Activated T-cell treated with anti-CD3 and anti-CD28 coated beads, Interleukin-2, amount 50 U/mL, for 48 hours (primary cell): Measurements from ENCODE around the gene FRMD5.
"Not testable (repeated sequence)": the region's sequence is repeated elsewhere in the genome, so short reads cannot be mapped to it uniquely, and the experiment has no call there.

ENCODE experiments used
- DNase-seq, 2 experiments: peaks; one replicate each; pipeline ENCODE4 v3.0.0-alpha.2; 2020

The FRMD5 gene

DNA sequence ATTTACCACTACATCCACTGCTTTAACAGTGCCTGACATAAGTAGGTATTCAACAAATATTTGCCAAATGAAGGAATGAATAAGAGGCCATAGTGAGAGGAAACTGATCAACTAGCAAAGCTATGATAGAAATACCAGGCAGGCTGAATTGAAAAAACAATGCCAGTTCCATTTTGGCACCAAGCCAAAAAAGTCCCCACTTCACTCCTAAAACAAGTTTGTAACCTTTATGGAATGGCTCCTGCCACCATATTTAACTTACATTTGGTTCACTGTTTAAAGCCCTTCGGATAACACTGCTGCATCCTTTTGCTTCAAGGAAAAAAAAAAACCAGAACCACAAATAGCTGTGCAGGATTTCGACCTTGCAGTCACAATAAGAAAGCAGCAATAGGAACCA lies 166.1 kb downstream of the FRMD5 start:
- no peak for DNase-seq

DNA sequence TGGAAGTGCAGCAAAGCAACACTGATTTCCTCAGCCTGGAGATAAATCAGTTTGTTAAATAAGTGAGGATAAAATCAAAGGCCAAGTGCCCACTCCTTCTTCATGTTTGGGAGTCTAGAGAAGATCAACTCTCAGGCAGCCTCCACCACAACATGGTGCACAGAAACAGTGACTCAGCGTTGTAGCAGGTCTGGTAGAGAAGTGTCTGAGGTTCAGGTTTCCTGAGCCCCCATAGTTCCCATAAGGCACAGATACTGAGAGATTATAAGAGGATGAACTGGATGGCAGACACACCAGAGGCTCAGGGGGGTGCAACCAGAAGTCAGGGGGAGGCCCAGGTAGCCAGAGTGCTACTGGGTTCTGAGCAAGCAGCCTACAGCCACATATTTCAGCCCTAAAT lies 166.7 kb downstream of the FRMD5 start:
- peak; percentile 19 to 20 for DNase-seq

DNA sequence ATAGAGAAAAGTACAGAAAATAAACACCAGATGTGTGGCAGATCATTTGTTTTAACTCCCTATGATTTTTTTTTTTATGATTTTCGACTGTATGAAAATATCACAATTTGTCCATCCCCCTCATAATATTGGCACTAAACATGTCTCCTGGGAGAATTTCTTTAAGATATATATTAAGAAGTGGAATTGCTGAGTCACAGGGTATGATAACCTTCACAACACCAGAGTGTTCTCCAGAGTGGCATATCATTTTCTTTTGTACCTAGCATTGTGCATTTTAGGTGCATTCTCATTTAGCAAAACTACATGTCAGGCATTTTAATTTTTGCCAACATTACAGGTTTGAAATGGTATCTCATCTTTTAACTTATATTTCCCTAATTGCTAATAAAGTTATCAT lies 170.9 kb downstream of the FRMD5 start:
- no peak for DNase-seq

DNA sequence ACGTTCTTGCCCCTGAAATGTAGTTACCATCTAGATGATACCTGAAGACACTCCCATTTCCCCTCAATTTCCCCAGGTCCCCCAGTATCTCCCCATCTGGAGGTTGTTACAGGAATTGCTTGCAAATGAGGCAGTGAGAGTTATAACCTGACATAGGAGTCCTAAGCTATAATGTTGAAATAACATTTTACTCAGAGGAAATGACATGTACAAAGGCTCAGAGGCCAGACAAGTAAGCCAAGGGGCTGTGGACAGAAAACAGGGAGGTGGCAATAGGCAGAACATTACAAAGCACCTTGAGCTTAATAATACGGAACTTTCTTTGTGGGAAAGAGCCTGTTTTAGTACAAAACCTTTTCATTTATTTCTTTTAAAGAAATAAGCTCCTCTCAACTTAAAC lies 171.9 kb downstream of the FRMD5 start:
- no peak for DNase-seq

DNA sequence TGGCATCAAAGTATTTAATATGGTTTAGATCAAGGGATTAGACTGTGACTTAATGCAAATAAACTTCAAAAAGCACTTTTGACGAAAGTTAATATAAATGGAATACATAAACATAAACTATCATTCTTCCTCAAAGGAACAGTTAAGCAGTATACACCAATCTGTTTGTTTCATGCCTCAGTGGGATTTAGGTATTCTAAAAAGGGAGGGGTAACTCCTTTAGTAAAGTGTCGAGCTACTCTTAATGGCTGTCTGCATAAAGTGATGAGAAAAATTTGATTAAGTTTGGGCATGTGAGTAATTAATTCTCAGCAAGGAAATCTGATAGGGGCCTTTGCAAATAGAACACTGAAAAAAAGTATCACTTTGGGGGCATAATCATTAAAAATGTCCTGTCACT lies 176.9 kb downstream of the FRMD5 start:
- no peak for DNase-seq

DNA sequence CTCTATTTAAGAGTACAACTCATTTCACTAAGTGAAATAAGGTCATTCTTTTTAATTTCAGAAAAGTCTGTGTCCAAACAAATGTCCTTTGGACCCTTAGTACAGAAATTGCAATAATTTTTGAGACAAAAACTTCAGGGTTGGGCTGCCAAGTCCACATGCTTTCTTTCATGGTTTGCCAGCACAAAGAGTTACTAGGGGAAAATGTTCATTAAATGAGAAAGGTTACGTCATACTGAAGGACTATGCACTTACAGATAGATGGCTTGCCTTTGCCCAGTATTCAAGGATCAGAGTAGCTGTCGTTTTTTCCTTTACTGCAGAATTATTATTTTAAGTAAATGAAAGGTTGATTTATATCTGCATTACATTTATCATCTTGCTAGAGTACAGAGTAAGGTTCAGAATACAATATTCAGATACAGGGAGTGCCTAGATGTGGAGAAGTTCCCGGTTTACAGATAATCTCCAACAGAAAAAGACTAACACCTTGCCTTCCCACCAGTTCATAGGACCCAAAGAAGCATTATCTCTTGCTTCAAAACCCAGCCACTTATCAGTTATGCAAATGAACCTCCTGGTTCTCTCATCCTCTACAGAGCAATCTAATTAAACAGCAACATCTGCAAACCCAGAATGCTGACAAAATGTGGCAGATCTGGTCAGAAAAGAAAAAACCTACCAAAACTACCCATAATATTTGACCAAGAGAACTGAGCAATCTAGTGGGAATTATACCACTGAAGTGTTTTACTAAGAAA lies 179.3 kb downstream of the FRMD5 start:
- no peak for DNase-seq

DNA sequence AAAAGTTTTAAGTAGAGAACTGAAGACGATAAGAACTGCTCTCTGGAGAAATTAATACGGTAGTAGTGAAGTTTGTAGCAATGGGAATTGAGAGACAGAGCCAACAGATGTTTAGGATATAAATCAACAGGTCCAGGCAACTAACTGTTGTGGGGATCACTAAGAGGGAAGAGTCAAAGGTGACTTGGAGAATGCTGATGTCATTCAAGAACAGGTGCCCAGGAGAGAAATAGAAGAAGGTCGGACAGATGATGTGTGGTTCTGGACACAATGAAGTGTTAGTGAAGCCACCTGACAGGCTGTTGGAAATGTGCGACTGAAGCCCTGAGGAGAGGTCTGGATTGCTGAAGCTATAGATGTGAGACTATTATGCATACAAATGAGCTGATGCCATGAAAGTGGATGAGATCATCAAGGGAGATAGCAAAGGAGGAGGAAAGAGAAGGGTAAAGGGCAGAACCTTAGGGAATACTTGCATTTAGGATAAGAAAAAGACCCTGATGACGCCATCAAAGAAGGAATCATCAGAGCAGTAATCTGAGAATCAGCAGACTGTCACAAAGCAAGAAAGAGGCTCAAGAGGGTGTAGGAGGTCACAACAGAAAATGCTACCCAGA lies 183.7 kb downstream of the FRMD5 start:
- DNase-seq, result no peak

DNA sequence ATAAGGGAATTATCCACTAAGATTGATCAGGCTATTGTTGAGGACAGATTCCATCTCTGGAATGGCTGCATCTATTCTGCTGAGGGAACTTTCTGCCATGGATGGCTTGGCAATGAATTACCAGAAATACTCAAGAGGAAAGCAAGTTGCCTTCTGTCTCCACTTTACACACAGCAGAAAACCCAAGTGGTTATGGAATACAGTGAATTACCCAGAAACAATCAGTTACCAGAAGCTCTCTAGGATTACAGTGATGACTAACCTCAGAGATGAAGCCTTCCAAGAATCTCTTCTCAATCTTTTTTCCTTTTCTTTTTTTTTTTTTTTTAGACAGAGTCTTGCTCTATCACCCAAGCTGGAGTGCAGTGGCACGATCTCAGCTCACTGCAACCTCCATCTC lies 185.0 kb downstream of the FRMD5 start:
- DNase-seq, result no peak

DNA sequence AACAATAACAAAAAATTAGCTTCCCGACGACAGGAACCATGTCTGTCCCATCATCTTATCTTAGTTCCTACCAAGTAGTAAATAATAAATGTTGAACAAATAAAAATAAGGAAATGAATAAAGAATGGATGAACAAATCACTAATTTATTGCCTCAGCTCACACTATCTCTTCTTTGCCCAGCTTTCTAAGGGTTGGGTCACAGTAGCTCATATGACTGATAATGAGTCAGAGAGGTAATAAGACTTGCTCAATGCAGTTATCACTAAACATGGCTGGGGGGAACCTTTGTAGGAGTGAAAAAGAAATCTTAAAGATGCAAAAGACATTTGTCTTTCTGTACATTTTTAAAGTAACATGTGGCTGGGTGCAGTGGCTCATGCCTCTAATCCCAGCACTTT lies 186.0 kb downstream of the FRMD5 start:
- no peak for DNase-seq

DNA sequence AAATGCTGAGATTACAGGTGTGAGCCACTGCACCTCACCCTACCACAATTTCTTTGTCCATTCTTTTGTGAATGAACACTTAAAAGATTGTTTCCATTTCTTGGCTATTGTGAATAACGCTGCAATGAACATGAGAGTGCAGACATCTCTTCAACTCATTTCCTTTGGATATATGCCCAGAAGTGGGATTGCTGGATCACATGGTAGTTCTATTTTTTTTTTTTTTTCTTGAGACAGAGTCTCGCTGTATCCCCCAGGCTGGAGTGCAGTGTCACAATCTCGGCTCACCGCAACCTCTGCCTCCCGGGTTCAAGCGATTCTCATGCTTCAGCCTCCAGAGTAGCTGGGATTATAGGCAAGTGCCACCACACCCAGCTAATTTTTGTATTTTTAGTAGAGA lies 194.8 kb downstream of the FRMD5 start:
- DNase-seq, result not testable (repeated sequence)

DNA sequence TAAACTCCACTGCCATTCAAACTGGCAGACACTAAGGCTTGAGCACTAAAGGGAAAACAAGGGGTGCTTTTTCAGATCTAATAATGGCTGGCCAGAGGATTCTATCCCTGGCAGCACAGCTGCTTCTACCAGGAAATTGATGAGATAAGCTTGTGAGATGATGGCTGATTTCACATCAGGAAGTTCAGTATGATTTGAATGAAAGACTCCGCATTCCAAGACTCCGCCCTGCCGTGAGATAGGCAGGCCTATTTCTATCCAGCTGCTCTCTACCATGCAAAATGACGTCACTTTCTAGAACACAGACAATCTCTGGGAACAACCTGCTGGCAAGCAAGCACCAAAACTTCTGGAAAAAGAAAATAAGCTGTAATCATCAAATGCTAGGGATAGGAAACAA lies 196.5 kb downstream of the FRMD5 start:
- no peak for DNase-seq

DNA sequence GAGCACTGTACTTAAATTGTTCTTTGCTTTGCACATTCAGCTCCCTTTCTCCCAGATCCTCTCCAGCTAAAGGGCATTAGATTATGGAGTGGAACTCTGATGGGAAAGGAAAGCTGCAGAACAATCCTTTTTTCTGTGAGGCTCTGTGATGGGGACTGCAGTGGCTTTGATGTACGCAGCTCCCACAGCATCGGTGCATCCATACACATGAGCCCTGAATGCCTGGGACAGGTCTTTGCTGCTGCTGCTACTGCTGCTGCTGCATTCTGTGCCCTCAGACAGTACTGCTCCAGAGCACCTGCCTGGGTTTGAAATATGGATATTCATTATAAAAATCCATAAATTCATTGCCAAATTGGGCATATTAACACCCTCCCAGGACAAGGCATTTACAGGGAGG lies 203.9 kb downstream of the FRMD5 start:
- DNase-seq, result no peak

DNA sequence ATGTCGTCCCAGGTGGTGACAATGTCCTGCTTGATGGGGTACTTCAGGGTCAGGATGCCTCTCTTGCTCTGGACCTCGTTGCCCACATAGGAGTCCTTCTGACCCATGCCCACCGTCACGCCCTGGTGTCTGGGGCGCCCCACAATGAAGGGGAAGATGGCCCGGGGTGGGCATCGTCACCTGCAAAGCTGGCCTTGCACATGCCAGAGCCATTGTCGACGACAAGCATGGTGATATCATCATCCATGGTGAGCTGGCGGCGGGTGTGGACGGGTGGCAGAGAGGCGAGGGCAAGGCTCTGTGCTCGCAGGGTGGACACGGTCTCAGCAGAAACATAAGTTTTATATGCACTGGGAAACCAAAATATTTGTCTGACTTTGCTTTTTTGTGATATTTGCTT lies 205.1 kb downstream of the FRMD5 start:
- no peak for DNase-seq

DNA sequence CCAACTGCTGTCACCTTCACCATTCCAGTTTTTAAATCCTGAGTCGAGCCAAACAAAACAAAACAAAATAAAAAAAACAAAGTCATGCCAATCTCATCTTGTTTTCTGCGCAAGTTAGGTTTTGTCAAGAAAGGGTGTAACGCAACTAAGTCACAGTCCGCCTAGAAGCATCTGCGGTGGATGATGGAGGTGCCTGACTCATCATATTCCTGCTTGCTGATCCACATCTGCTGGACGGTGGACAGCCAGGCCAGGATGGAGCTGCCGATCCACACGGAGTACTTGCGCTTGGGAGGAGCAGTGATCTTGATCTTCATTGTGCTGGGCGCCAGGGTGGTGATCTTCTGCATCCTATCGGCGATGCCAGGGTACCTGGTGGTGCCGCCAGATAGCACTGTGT lies 206.2 kb downstream of the FRMD5 start:
- DNase-seq, result no peak

DNA sequence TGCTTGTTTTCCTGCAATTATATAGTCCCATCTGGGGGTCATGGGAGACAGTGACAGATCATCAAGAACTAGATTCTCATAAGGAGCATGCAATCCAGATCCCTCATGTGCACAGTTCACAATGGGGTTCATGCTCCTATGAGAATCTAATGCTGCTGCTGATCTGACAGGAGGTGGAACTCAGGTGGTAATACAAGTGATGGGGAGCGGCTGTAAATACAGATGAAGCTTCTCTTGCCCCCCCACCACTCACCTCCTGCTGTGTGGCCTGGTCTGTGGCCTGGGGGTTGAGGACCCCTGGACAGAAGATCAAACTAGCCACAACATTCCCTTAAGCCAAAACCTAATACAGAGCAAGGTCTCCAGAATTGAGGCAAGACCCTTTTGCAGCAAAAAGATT lies 207.1 kb downstream of the FRMD5 start:
- DNase-seq, result no peak

DNA sequence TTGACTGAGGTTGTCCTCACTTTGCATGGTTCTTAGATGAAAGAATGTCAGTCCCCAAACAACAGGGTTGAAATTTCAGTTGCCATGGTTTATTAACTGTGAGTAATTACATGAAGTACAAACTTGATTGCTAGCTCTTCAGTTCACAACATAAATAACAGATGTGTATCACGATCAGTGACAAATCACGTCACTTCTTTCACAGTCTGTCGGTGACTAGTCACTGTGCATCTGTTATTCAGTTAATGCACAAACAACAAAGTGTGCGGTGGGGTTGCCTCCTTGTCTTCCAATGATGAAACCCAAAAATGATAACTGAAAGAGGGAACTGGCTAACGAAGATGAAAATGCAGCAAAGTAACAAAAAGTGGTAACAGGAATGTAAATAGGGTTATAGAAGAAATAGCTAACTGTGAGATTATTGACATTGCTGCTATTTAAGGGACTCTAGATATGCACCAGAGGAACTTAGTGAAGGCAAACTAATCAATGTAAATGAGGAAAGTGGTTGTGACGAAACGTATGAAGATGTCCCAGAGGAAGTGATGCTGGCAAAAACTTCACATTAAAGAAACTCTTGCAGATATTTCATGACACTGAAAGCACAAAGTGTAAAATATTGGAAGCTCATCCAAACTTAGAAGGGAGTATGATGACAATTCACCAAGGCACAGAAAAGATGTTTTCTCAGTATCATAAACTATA lies 208.9 kb downstream of the FRMD5 start:
- DNase-seq, result no peak

DNA sequence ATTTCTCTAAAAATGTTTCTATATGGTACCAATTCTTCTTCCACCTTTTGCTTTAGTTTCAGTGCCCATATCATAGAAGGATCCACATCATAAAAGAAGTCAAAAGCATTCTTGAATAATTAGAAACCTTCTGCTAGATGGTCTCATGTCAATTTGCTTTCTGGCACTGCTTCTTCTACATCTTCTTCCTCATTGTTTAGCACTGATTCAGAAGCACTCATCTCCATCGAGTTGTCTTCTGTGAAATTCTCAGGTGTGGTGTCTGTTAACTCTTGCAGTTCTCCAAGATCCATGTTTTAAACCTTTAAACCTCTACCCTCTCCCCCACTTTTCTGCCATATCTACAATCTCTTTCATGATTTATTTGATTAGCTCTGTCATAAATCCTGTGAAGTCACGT lies 213.5 kb downstream of the FRMD5 start:
- DNase-seq, result no peak

DNA sequence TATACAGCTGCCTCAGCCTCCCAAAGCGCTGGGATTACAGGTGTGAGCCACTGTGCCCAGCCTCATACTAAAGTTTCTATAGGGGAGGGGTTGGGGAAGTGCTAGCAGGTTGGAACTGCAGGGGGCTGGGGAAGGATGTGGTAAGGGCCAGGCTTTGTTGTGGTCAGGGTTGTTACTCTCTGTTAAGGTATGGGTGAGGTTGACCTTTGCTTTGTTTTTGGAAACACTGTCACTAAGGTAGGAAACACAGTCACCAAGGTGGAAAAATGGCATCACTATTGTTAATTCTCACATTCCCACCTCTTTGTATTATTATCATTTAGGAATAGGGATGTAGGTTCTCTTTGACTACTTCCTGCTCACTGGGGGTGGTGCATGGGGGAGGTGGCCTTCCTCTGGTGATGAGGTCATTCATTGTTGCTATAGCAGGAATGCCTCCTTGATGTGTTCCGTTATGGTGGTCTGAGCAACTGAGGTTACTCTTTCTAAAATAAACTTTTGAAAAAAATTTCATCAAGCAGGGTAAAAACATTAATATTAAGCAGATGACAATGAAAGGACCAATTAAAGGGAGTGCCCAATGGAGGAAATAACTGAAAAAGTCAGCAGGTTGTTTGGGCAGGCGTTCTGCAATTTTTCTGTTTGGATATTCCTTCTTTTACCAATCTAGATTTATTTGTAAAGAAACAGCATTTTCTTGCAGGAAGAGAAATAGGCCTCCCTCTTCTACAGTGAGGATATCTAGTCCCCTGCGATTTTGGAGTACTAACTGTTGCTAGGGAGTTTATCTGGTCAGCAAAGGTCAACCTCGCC lies 217.8 kb downstream of the FRMD5 start:
- peak; percentile 61 to 77 for DNase-seq

DNA sequence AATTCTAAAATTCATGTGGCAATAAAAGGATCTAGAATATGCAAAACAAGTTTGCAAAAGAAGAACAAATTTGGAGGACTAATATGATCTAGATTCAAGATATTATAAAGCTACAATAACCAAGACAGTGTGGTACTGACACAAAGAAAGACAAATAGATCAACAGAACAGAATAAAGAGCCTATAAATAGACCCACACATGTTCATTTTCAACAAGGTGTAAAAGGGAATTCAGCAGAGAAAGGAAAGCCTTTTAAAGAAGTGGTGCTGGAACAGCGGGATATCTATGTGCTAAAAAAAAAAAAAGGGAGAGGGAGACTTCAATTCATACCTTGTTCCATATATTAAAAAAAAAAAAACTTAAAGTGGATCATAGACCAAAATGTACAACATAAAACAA lies 219.3 kb downstream of the FRMD5 start:
- DNase-seq, result no peak

DNA sequence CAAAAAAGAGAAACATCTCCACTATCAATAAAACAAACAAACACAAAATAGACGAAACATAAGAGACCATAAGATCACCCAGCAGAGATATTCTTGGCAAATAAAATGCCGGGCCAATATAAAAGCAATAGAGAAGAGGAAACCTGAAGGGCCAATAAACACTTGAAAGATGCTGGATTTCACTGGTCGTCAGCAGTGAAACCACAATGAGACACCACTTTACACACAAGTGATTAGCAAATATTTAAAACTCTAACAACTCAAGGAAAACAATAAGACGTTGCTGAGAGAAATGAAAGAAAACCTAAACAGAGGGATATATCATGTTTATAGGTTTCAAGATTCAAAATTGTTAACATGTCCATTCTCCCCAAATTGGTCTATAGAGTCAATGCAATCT lies 219.7 kb downstream of the FRMD5 start:
- DNase-seq, result no peak

DNA sequence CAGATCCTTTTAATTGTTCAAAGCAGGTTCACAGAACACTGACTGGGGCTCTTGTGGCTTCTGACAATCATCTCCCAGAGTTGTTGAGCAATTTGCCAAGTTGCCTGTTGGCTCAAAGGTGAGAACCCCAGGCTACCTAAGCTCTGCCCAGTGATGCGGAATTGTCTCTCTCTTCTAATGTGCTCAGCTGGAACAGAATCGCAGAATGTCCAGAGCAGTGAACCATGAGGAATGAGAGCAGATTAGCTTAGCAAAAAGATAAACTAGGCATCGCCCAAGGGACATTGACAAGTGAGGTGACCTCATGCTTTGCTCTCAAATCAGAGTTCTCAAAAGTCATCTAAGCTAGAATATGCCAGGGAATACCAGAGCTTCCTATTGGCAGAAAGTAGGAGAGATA lies 220.2 kb downstream of the FRMD5 start:
- no peak for DNase-seq

DNA sequence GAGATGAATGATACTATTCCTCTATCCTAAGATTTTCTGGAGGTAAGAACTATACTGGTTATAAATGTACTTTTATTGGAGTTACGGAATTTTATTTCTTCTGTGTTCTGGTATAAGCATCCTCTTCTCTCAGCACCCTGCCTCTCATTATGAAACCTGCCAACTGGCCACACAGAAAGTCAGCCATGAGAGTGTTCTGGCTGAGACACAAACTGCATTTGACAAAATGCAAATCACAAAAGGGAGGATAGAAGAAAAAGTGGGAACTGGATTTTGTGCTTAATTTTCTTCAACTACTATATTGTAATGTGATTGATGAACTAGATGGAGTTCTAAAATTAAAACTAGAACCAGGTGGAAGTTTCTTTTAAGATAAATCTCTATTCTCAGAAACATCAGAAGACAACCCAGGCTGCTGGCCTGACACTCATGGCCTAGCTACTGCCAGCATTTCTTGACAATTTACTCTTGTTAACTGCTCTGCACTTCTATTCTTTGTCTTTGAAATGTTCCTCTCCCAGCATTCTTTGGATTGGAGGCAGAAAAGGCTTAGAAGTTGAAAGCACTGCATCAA lies 225.2 kb downstream of the FRMD5 start:
- no peak for DNase-seq

DNA sequence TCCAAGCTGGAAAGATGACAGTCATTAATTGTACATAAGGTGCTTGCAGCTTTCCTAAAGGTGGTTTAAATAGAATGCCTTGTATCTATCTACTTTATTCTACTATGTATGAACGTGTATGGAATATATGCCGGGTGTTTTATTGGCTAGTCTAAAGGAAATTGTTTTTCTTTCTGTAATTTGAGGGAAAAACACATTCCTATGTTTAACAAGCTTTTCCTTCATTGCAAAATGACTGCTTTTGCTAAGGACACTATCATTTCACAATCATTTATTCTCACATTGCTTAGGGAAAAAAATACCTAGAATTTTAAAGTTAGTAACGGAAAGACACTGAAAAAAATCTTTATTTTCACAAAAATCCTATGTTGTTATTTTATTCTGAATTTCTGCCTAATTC lies 226.5 kb downstream of the FRMD5 start:
- no peak for DNase-seq
